Activated CD4-positive, alpha-beta T cell treated with anti-CD3 and anti-CD28 coated beads for 4 hours (primary cell): ENCODE measurements around the gene GBA2.
A peak's percentile ranks its signal among the peaks of the same experiment; 100 is the strongest.

Experiments
- DNase-seq, 2 donors: peaks; one replicate each; pipeline ENCODE4 v3.0.0-alpha.2; 2020

Gene GBA2

GRCh38 chr9:35748858-35749514, at the start of gene GBA2, which contains the start of gene RGP1:
Gene GBA2, minus strand, starts transcription at chr9:35749228. Its CDS starts 524 bp downstream, at chr9:35748704.
Gene RGP1, plus strand, starts transcription at chr9:35749287. Its CDS starts 469 bp downstream, at chr9:35749756.
- peak; percentile 52 to 66 for DNase-seq

GRCh38 chr9:35797311-35798109, 48.5 kb upstream of the GBA2 start:
- no peak for DNase-seq

- no peak for DNase-seq
Observed at GRCh38 chr9:35795695-35796094, 46.7 kb upstream of the GBA2 start.

- no peak for DNase-seq
Observed at GRCh38 chr9:35793461-35793860, 44.4 kb upstream of the GBA2 start.

- no peak for DNase-seq
Observed at GRCh38 chr9:35792826-35793225, 43.8 kb upstream of the GBA2 start.

GRCh38 chr9:35792024-35792813, 43.2 kb upstream of the GBA2 start:
- no peak for DNase-seq

- no peak for DNase-seq
Observed at GRCh38 chr9:35791297-35791921, 42.4 kb upstream of the GBA2 start, which contains the start of gene NPR2. Gene NPR2, plus strand, starts transcription at chr9:35791591. Its CDS starts 818 bp downstream, at chr9:35792409.

- peak; percentile 49 to 60 for DNase-seq
Observed at GRCh38 chr9:35790385-35791296, 41.6 kb upstream of the GBA2 start.

GRCh38 chr9:35790025-35790384, 41.0 kb upstream of the GBA2 start:
- DNase-seq: no peak

GRCh38 chr9:35789541-35789940, 40.5 kb upstream of the GBA2 start:
- DNase-seq: no peak

GRCh38 chr9:35783418-35783817, 34.4 kb upstream of the GBA2 start:
- no peak for DNase-seq

GRCh38 chr9:35781066-35781465, 32.0 kb upstream of the GBA2 start:
- DNase-seq: no peak

- no peak for DNase-seq
Observed at GRCh38 chr9:35778496-35778895, 29.5 kb upstream of the GBA2 start.

GRCh38 chr9:35776018-35776417, 27.0 kb upstream of the GBA2 start:
- no peak for DNase-seq

- DNase-seq: no peak
Observed at GRCh38 chr9:35774907-35775635, 26.0 kb upstream of the GBA2 start.

GRCh38 chr9:35771943-35772342, 22.9 kb upstream of the GBA2 start:
- DNase-seq: no peak

- no peak for DNase-seq
Observed at GRCh38 chr9:35771534-35771933, 22.5 kb upstream of the GBA2 start.

- no peak for DNase-seq
Observed at GRCh38 chr9:35771075-35771433, 22.0 kb upstream of the GBA2 start.

GRCh38 chr9:35769763-35770162, 20.7 kb upstream of the GBA2 start:
- DNase-seq: no peak

- DNase-seq: no peak
Observed at GRCh38 chr9:35767458-35767857, 18.4 kb upstream of the GBA2 start.

- DNase-seq: no peak
Observed at GRCh38 chr9:35766997-35767396, 18.0 kb upstream of the GBA2 start.
